NCI-H510A (cell line): Measurements from ENCODE around the gene DACH1.

Experiments used
- DNase-seq: peaks from one replicate; lab custom pipeline; 2025; lab: John Stamatoyannopoulos, UW

The DACH1 gene

DNA sequence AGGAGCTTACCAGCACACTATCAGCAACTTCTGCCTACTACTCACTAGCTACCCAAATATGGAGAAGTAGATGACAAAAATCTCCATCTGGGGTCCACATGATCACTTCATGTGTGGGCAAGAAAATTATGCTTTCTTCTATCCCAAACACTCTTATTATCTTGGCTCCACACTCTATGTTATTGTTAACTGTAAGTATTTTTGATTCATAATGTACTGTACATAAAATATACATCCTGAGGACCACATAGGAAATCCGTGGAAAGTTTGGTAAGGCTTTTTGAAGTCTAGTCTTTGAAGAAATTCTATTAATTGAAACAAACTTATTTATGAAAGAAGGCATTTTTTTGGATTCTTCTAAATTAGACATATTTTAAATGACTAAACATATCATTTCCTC, 378.8 kb downstream of the DACH1 start:
- DNase-seq: no peak

DNA sequence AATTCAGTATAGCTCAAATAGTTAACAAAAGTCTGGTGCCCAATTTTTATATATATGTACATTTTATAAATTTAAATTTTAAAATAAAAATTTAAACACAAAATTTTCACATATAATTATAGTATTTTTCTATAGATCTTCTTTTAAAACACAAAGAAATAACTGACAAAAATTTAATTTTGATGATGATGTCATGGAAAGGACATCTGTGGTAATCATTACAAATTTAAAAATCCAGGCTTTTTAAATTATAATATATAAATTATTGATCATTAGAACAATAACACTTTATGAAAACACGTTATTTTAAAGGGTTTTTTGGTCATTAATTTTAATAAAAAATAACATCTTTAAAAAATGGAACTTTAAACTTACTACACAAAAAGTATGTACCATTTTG, 381.1 kb downstream of the DACH1 start:
- DNase-seq: no peak

DNA sequence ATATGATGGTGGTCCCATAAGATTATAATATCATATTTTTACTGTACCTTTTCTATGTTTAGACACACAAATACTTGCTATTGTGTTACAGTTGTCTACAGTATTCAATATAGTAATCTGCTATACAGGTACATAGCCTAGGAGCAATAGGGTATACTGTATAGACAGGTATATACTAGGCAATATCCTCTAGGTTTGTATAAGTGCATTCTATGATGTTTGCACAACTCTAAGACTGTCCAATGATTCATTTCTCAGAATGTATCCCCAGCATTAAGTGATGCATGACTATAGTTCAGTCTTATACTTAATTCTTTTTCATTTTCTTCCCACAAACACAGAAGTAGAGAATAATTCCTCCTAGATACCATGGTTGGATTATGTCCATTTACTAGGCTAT, 383.3 kb downstream of the DACH1 start:
- no peak for DNase-seq

DNA sequence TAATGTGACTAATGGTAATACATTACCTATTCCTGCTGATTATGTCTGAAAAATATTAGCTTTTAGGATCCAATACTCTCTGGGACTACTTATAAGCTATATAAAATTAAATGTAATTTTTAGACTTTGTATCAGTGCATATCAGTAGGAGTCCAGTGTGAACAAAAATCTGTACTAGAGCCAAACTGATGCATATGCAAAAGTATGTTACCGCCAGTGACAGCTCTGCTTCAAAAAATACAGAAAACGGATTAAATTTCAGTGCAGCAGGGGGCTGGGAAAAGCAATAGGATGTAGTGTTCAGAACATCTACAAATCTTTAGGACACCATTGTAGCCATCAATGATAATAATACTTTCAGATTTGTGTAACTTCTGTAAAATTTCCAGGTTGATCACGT, 385.5 kb downstream of the DACH1 start:
- no peak for DNase-seq

GRCh38 chr13:71481046-71481445, 386.0 kb downstream of the DACH1 start:
- DNase-seq: no peak

- DNase-seq: no peak
Observed at GRCh38 chr13:71477735-71478134, 389.3 kb downstream of the DACH1 start.

DNA sequence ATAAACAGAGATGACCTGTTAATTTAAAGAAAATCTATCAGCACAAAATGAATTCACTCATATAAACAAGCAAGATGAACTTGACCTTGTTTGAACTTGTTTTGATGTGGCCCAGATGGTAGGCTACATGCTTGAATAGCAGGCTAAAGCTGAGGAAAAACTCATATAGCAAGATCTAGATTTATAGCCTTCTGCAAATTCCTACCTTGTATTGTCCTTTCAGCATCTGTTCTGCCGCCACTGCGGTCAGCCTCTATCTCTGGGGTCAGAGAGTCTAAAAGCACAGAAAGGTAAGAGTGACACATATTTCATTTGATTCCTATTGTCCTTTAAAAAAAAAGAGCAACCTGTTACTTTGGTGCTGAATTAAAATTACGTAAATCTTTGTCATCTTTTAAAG, 392.1 kb downstream of the DACH1 start:
- DNase-seq: no peak

GRCh38 chr13:71469626-71470025, 397.4 kb downstream of the DACH1 start:
- no peak for DNase-seq

- DNase-seq: no peak
Observed at GRCh38 chr13:71464686-71465085, 402.3 kb downstream of the DACH1 start.

DNA sequence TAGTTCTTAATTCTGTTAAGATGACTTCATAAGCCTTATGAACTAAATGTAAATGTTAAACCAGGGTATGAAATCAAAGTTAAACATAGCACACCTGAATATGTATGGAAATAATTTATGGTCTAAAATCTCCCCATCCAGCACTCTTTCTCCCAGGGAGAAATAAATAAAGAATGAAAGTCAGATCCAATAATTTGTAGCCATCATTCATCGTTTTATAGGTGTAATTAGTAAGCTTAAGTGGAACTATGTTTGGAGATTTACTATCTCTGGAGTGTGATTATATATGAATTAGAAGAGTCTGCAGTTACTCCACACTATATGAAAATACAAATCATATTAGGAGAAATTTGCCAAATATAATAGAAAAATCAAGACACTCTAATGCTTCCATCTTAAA, 405.1 kb downstream of the DACH1 start:
- no peak for DNase-seq

- no peak for DNase-seq
Observed at GRCh38 chr13:71460211-71460610, 406.8 kb downstream of the DACH1 start.

DNA sequence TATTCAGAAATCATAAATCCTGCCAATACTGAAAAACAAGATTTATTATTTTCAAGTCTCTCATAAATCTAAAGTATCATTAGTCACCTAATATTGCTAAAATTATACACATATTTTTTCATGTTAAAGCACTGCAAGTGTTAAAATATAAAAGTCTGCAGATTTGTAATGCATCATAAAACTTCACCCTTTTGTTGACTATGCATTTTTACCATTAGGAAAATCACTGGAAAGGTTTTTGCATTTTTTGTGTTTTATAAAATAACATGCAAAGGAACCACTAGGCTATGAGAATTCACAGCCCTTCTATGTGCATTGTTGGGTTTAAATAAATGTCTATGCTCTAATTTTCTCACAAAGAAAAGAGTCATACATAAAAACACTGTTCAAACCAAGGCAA, 407.3 kb downstream of the DACH1 start:
- DNase-seq: no peak

- DNase-seq: no peak
Observed at GRCh38 chr13:71457645-71458044, 409.4 kb downstream of the DACH1 start.

GRCh38 chr13:71456136-71456535, 410.9 kb downstream of the DACH1 start:
- DNase-seq: no peak

GRCh38 chr13:71454509-71454908, 412.5 kb downstream of the DACH1 start:
- no peak for DNase-seq

GRCh38 chr13:71448080-71448630, 418.8 kb downstream of the DACH1 start:
- DNase-seq: no peak

DNA sequence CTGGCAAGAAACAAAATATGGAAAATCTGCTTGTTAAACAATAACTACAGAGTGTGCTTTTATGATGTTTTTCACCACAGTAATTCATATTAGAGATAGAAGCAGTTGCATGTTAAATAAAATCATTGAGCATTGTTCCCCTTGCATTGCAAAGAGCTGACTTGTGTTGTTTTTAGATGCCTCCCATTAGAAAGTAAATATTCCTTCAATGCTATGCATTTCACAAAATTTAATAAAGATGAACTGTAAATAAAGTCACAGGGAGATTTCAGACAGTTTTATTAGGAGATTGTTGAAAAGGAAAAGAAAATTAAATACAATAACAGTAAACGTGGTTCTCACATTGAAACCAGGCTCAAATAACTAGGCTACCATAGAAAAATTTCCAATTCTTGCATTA, 429.3 kb downstream of the DACH1 start:
- DNase-seq: no peak

GRCh38 chr13:71430681-71431080, 436.3 kb downstream of the DACH1 start:
- no peak for DNase-seq

GRCh38 chr13:71417205-71417604, 449.8 kb downstream of the DACH1 start:
- DNase-seq: no peak

GRCh38 chr13:71412231-71412630, 454.8 kb downstream of the DACH1 start:
- DNase-seq: no peak

- DNase-seq: no peak
Observed at GRCh38 chr13:71408416-71408815, 458.6 kb downstream of the DACH1 start.

DNA sequence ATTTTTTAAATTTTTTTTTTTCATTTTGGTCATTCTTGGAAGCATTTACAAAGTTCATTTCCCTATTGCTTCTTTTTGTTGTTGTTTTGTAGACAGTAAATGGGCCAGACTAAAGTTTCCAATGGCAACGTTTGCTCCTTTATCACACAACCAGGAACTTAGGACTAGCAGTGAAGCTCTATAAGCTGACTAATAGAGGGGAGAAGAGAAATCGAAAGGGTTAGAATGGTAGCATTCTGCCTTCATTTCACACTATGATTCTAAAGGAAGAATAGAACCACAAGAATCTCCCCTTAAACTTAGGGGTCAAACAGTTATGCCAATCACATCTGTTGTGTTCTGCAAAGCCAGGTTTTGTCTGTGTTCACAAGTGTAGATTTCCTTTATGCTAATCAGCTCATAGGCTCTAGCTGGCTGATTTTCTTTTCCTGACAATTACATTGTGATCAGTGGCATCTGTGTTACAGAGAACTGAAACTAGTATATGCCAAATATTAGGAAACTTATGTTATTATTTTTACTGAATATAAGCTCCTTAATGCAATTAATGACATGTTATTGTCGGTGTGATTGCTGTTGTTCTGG, 467.3 kb downstream of the DACH1 start:
- no peak for DNase-seq

GRCh38 chr13:71396149-71396548, 470.9 kb downstream of the DACH1 start:
- DNase-seq: no peak

DNA sequence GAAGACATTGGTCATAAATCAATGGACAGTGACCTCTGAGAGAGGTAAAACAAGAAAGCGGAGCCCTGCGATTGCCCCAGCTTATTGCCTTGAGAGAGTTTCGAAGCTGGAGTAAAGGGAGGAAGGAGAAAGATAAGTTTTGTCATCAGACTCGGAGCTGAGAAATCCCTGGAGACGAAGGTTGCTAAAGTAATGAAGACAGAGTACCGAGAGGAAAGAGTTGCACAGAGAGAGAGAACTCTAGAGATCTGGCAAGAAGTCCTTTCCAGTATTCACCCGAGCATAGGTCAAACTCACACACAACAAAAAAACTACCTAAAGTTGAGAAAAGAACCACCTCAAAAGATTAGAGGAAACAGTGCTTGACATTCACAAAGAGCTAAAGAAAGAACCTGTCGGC, 472.0 kb downstream of the DACH1 start:
- DNase-seq: no peak

DNA sequence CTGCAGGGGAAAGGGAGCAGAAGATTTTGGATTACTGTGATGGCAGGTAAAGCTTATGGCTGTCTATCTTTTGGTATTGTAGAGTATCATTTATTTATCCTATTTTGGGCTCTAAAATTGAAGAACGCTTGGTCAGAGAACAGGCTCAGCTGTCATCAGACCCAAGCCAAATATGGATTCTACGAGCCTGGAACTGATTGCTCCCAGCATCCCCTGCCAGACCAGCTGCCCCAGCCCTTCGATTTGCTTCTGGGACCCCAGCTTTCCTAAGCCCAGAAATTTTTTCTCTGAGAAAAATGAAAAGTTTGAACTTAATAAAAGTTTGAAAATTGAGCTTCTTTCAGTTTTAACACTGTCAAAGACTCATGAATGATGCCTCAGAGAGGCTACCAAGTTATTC, 472.8 kb downstream of the DACH1 start:
- no peak for DNase-seq
